ENCODE results near the gene FRMPD1.

DNA sequence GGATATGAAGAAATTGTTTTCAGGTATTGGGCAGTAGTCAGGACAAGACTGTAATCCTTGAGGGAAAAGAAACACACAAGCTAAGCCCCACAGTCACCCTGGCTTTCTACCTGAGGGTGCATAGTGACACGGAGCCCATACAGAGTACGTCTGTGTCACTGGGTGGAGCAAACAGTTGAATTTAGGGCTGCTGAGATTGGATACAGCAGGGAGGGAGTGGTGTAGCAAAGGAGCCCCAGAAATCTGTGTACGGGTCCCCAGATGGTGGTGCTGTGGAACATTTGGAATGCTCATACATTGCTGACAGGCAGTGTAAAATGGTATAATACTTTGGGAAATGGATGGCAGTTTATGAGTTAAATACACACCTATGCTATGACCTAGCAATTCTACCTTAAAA is 108.0 kb downstream of the FRMPD1 start:
- no peak for TF ChIP-seq POLR2A (IDR thresholded peaks at IDR 0.05)
- TF ChIP-seq, protein P1, sequence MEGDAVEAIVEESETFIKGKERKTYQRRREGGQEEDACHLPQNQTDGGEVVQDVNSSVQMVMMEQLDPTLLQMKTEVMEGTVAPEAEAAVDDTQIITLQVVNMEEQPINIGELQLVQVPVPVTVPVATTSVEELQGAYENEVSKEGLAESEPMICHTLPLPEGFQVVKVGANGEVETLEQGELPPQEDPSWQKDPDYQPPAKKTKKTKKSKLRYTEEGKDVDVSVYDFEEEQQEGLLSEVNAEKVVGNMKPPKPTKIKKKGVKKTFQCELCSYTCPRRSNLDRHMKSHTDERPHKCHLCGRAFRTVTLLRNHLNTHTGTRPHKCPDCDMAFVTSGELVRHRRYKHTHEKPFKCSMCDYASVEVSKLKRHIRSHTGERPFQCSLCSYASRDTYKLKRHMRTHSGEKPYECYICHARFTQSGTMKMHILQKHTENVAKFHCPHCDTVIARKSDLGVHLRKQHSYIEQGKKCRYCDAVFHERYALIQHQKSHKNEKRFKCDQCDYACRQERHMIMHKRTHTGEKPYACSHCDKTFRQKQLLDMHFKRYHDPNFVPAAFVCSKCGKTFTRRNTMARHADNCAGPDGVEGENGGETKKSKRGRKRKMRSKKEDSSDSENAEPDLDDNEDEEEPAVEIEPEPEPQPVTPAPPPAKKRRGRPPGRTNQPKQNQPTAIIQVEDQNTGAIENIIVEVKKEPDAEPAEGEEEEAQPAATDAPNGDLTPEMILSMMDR (IDR thresholded peaks at IDR 0.05): no peak
